A549 (cell line): Measurements from ENCODE around the gene KIF16B. TPM values are rescaled to one million over a fixed set of nuclear protein-coding genes. Genes with fewer than 3 reads are reported as not detected.

Experiments used
- ATAC-seq, 2 experiments: fragments of 200-7000 bp in 1 of 2; fragments of >200 bp in 1 of 2; cut with Nextera tagmentation in 1 of 2; cut with Tn5 transposase in 1 of 2; 3 replicates each; pipeline versions ENCODE4 v1.8.0 to v1.9.1; 2018 to 2020; ENCODE audit warnings: mild to moderate bottlenecking in 1 of 2, moderate library complexity in 1 of 2
- CTCF ChIA-PET: fragments of 300-600 bp; sonication (Branson Sonifier 250); formaldehyde crosslinking; extraction: SDS; loops from one replicate; lab custom pipeline; 2021; ENCODE audit warnings: antibody characterized with exemption, inconsistent platforms; lab: Yijun Ruan, JAX
- POLR2A ChIA-PET: fragments of 350-600 bp; formaldehyde crosslinking; extraction: SDS; loops from one replicate; lab custom pipeline; 2021; ENCODE audit warnings: antibody characterized with exemption, inconsistent platforms; lab: Yijun Ruan, JAX
- DNase-seq, 2 experiments: peaks; one replicate each; pipeline versions ENCODE4 v3.0.0 to v3.0.0-alpha.2; 2011 to 2016; ENCODE audit warnings: low read depth in 1 of 2, low spot score in 1 of 2
- FAIRE-seq: peaks from 2 replicates; lab custom pipeline; 2011; peaks lifted over from hg19 to GRCh38; lab: Jason Lieb, UNC
- H3K27ac ChIP-seq, 2 experiments: fragments of >200 bp; sonication (Bioruptor Twin); formaldehyde crosslinking; 3 replicates each; pipeline ENCODE4 v1.5.1; 2016 to 2017
- H3K4me1 ChIP-seq: fragments of >200 bp; sonication (Bioruptor Twin); formaldehyde crosslinking; 3 replicates; pipeline ENCODE4 v1.6.1; 2016
- H3K4me2 ChIP-seq: fragments of >200 bp; sonication (Bioruptor Twin); formaldehyde crosslinking; 3 replicates; pipeline ENCODE4 v1.6.1; 2016
- H3K4me3 ChIP-seq: fragments of >200 bp; sonication (Bioruptor Twin); formaldehyde crosslinking; 3 replicates; pipeline ENCODE4 v1.5.1; 2016
- H3K9me3 ChIP-seq: fragments of >200 bp; sonication (Bioruptor Twin); formaldehyde crosslinking; 3 replicates; pipeline ENCODE4 v1.6.1; 2016
- BHLHE40 ChIP-seq: IDR thresholded peaks from 2 replicates; pipeline ENCODE4 v1.6.1; 2012; ENCODE audit warnings: low read depth, low read length, inconsistent platforms
- CHD4 ChIP-seq: fragments of 200-600 bp; sonication (generic); IDR thresholded peaks from 2 replicates; pipeline ENCODE4 v1.6.1; 2016; ENCODE audit warnings: antibody characterized with exemption, mild to moderate bottlenecking, borderline replicate concordance
- E2F6 ChIP-seq: IDR thresholded peaks from 2 replicates; pipeline ENCODE4 v1.6.1; 2012; ENCODE audit warnings: low read depth, borderline replicate concordance
- EP300 ChIP-seq, 2 experiments: fragments of >200 bp; sonication (Bioruptor Twin); formaldehyde crosslinking; IDR thresholded peaks; 2 replicates in 1 of 2; 3 replicates in 1 of 2; pipeline ENCODE4 v1.6.1; 2016 to 2017
- FOSL2 ChIP-seq, 2 experiments: fragments of 450-650 bp in 1 of 2; fragments of >200 bp in 1 of 2; sonication (Bioruptor Twin) in 1 of 2; formaldehyde crosslinking; IDR thresholded peaks; 2 replicates each; pipeline versions ENCODE4 v1.5.0 to v1.6.1; 2016 to 2020; ENCODE audit warnings: mild to moderate bottlenecking in 1 of 2, moderate library complexity in 1 of 2
- HMGXB4 ChIP-seq: fragments of 250-450 bp; sonication (Bioruptor Pico); IDR thresholded peaks from 2 replicates; pipeline ENCODE4 v1.5.0; 2021; ENCODE audit warnings: mild to moderate bottlenecking, moderate library complexity, borderline replicate concordance
- HOXB5 ChIP-seq: fragments of 250-450 bp; sonication (Bioruptor Pico); IDR thresholded peaks from 2 replicates; pipeline ENCODE4 v1.5.0; 2020; ENCODE audit warnings: mild to moderate bottlenecking, moderate library complexity
- JUNB ChIP-seq: fragments of >200 bp; sonication (Bioruptor Twin); formaldehyde crosslinking; IDR thresholded peaks from 2 replicates; pipeline ENCODE4 v1.6.1; 2016
- KDM1A ChIP-seq: fragments of 200-600 bp; sonication (generic); IDR thresholded peaks from 2 replicates; pipeline ENCODE4 v1.6.1; 2016; ENCODE audit warnings: low read depth, mild to moderate bottlenecking
- MAFK ChIP-seq: fragments of 450-650 bp; IDR thresholded peaks from 2 replicates; pipeline ENCODE4 v1.6.1; 2014; ENCODE audit not compliant: partially characterized antibody
- MAZ ChIP-seq: fragments of 150-350 bp; IDR thresholded peaks from 2 replicates; pipeline ENCODE4 v1.6.1; 2014; ENCODE audit warnings: antibody characterized with exemption, low read depth, low read length, borderline replicate concordance
- NFE2L2 ChIP-seq: fragments of 150-350 bp; conservative IDR thresholded peaks from 2 replicates; pipeline ENCODE4 v1.6.1; 2014; ENCODE audit warnings: low read length
- PBX3 ChIP-seq: IDR thresholded peaks from 2 replicates; pipeline ENCODE4 v1.6.1; 2012
- POLR2A ChIP-seq: IDR thresholded peaks from 2 replicates; pipeline ENCODE4 v1.6.1; 2012; ENCODE audit warnings: mild to moderate bottlenecking, low read length
- RNF2 ChIP-seq: fragments of 200-600 bp; sonication (generic); IDR thresholded peaks from 2 replicates; pipeline ENCODE4 v1.6.1; 2016; ENCODE audit warnings: low read depth, mild to moderate bottlenecking, antibody characterized with exemption, moderate library complexity, borderline replicate concordance
- SMC3 ChIP-seq: fragments of >200 bp; sonication (Bioruptor Twin); formaldehyde crosslinking; IDR thresholded peaks from 3 replicates; pipeline ENCODE4 v1.6.1; 2018; ENCODE audit warnings: inconsistent platforms
- SREBF2 ChIP-seq: fragments of 450-650 bp; IDR thresholded peaks from 2 replicates; pipeline ENCODE4 v1.6.1; 2014; ENCODE audit warnings: mild to moderate bottlenecking, moderate library complexity
- USF2 ChIP-seq: fragments of 450-650 bp; IDR thresholded peaks from 2 replicates; pipeline ENCODE4 v1.6.1; 2014; ENCODE audit warnings: antibody characterized with exemption
- ZC3H11A ChIP-seq: fragments of 450-650 bp; IDR thresholded peaks from 2 replicates; pipeline ENCODE4 v1.6.1; 2014; ENCODE audit warnings: antibody characterized with exemption, mild to moderate bottlenecking
- ZFP36 ChIP-seq: fragments of 450-650 bp; IDR thresholded peaks from 2 replicates; pipeline ENCODE4 v1.6.1; 2014; ENCODE audit warnings: borderline replicate concordance; ENCODE audit not compliant: partially characterized antibody
- WGBS: methylation state at CpG from one replicate; pipeline ENCODE4 v1.1.6; 2017; ENCODE audit errors: missing lambda C conversion rate; 5-methylcytosine and 5-hydroxymethylcytosine counted together
- polyA plus RNA-seq, 4 experiments: library from polyadenylated mRNA; depleted of rRNA in 3 of 4; stranded (reverse); fragments of >200 nt; fragmentation: RNase III in 1 of 4; extraction: RNeasy Plus Mini Kit Qiagen cat#74134 plus additional on column Dnase treatment in 1 of 4; gene quantifications; 2 replicates in 3 of 4; 3 replicates in 1 of 4; pipeline ENCODE4 v1.2.3, GENCODE V29; 2011 to 2017
- TF ChIP-seq, protein P1 (sequence below): fragments of 200-600 bp; sonication (generic); IDR thresholded peaks from 2 replicates; pipeline ENCODE4 v1.6.1; 2016; ENCODE audit warnings: antibody characterized with exemption, mild to moderate bottlenecking, moderate library complexity

Gene KIF16B
- polyA plus RNA-seq, 2 of the 4 experiments (the other 2 are of a cell fraction) = 14.1 to 23.3 TPM

- peak; percentile 87 to 94 for ATAC-seq
- peak overlapping the region; percentile 35 to 48; a peak in 3 of 6 replicates for H3K27ac ChIP-seq
- DNase-seq = peak; percentile 10 to 42
- ChIA-PET CTCF (interaction anchor here (0.6 to 1.4 kb wide), 2 partner anchors 16 to 37 kb away, joined by 3 read pairs; no protein-coding TSS in a partner anchor), POLR2A (no interaction called here)
- peaks cover 13% of the 10 kb centered on the region for H3K4me1 ChIP-seq
- H3K4me3 ChIP-seq = no peak overlapping the region
- 0% methylated on average over 1 of the region's 1 CpG for WGBS
- TF ChIP-seq FOSL2 (IDR thresholded peaks at IDR 0.05) (peak; percentile 65), FOSL2 (CRISPR knock-in tag; IDR thresholded peaks at IDR 0.05) (peak; percentile 69), HOXB5 (CRISPR knock-in tag) (no peak), JUNB (peak; percentile 30; the same call in 1 of the 2 replicates), ZFP36 (no peak)
- no peaks in the 10 kb centered on the region for H3K9me3 ChIP-seq
- H3K4me2 ChIP-seq = peak overlapping the region; percentile 40
- FAIRE-seq = no peak
Measured at GRCh38 chr20:16459019-16459700, 114.1 kb downstream of the KIF16B start.

GRCh38 chr20:16457514-16457913 lies 115.7 kb downstream of the KIF16B start:
- no peak for DNase-seq
- no peak overlapping the region for H3K4me2 ChIP-seq
- no peak for FAIRE-seq
- ATAC-seq = no peak
- H3K9me3 ChIP-seq = no peaks in the 10 kb centered on the region
- POLR2A ChIA-PET = no interaction called here
- 90% methylated on average over 5 of the region's 5 CpGs for WGBS
- no peak overlapping the region for H3K27ac ChIP-seq
- H3K4me3 ChIP-seq = no peak overlapping the region
- CTCF ChIA-PET = interaction anchor here (0.7 to 1.9 kb wide), 3 partner anchors 9 to 67 kb away, joined by 3 to 11 read pairs (median 3); no protein-coding TSS in a partner anchor
- no peak for TF ChIP-seq POLR2A
- peaks cover 13% of the 10 kb centered on the region for H3K4me1 ChIP-seq

DNA sequence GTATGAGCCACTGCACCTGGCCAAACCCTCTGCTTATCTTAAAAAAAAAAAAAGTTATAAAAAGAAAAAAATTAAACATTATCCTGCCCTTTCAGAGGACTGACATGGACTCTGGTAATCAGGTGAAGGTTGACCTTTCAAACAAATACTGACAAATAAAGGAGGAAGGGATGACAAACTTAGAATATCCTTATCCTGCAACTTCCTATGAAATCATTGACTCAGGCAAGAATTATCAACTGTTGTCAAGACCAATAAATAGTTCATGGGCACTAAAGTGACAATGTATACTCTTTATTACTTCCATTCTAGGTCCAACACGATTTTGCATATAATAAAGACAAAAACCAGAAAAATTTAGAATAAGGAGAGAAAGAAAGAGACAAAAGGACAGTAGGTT lies 117.9 kb downstream of the KIF16B start:
- ChIA-PET CTCF (no interaction called here), POLR2A (no interaction called here)
- DNase-seq (no peak), ATAC-seq (no peak), FAIRE-seq (peak; percentile 28)
- Histone ChIP-seq H3K27ac (no peak overlapping the region), H3K4me1 (peaks cover 13% of the 10 kb centered on the region), H3K4me3 (no peak overlapping the region), H3K4me2 (no peak overlapping the region), H3K9me3 (no peaks in the 10 kb centered on the region)
- WGBS = 27% methylated on average over 1 of the region's 1 CpG
- TF ChIP-seq HOXB5 (CRISPR knock-in tag) (no peak), BHLHE40 (no peak), MAZ (no peak), ZC3H11A (no peak), CHD4 (no peak), MAFK (no peak), POLR2A (no peak), E2F6 (no peak), EP300 (IDR thresholded peaks at IDR 0.05) (no peak), KDM1A (no peak), SMC3 (no peak), SREBF2 (no peak), PBX3 (no peak), RNF2 (no peak), USF2 (no peak), NFE2L2 (no peak), HMGXB4 (no peak)
- TF ChIP-seq, protein P1, sequence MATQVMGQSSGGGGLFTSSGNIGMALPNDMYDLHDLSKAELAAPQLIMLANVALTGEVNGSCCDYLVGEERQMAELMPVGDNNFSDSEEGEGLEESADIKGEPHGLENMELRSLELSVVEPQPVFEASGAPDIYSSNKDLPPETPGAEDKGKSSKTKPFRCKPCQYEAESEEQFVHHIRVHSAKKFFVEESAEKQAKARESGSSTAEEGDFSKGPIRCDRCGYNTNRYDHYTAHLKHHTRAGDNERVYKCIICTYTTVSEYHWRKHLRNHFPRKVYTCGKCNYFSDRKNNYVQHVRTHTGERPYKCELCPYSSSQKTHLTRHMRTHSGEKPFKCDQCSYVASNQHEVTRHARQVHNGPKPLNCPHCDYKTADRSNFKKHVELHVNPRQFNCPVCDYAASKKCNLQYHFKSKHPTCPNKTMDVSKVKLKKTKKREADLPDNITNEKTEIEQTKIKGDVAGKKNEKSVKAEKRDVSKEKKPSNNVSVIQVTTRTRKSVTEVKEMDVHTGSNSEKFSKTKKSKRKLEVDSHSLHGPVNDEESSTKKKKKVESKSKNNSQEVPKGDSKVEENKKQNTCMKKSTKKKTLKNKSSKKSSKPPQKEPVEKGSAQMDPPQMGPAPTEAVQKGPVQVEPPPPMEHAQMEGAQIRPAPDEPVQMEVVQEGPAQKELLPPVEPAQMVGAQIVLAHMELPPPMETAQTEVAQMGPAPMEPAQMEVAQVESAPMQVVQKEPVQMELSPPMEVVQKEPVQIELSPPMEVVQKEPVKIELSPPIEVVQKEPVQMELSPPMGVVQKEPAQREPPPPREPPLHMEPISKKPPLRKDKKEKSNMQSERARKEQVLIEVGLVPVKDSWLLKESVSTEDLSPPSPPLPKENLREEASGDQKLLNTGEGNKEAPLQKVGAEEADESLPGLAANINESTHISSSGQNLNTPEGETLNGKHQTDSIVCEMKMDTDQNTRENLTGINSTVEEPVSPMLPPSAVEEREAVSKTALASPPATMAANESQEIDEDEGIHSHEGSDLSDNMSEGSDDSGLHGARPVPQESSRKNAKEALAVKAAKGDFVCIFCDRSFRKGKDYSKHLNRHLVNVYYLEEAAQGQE = no peak
